Left ventricle myocardium inferior (tissue), 1 donor: ENCODE data around the gene MAGEA9B. TPM values are rescaled to one million over a fixed set of nuclear protein-coding genes. Genes with fewer than 3 reads are reported as not detected.
A peak's percentile ranks its signal among the peaks of the same experiment; 100 is the strongest.
"Not testable (repeated sequence)": the region's sequence is repeated elsewhere in the genome, so short reads cannot be mapped to it uniquely, and the experiment has no call there.

Source experiments
- DNase-seq: peaks from one replicate; pipeline ENCODE4 v3.0.0-alpha.2; 2020
- H3K27ac ChIP-seq: fragments of 200-600 bp; replicated peaks from 2 replicates; pipeline ENCODE4 v1.8.0; 2021
- H3K27me3 ChIP-seq: fragments of 200-600 bp; 2 replicates; pipeline ENCODE4 v1.8.0; 2021; ENCODE audit warnings: low read depth
- H3K36me3 ChIP-seq: fragments of 200-600 bp; 2 replicates; pipeline ENCODE4 v1.8.0; 2021
- H3K4me1 ChIP-seq: fragments of 200-600 bp; 2 replicates; pipeline ENCODE4 v1.8.0; 2021
- H3K4me3 ChIP-seq: fragments of 200-600 bp; 2 replicates; pipeline ENCODE4 v1.8.0; 2021; ENCODE audit warnings: mild to moderate bottlenecking, moderate library complexity
- H3K9me3 ChIP-seq: fragments of 200-600 bp; replicated peaks from 2 replicates; pipeline ENCODE4 v1.8.0; 2021
- CTCF ChIP-seq: fragments of 200-600 bp; IDR thresholded peaks from 2 replicates; pipeline ENCODE4 v1.8.0; 2021; ENCODE audit warnings: antibody characterized with exemption, mild to moderate bottlenecking, borderline replicate concordance
- intact Hi-C: fragments of 100-400 bp; cut with micrococcal nuclease; formaldehyde crosslinking; loops from one replicate; pipeline ENCODE4 v1.11.0; 2022
- total RNA-seq: library from RNA; stranded (reverse); fragmentation: NEBNext Ultra II Directional; extraction: Animal tissue kit (Norgen Biotek cat#: 25700); gene quantifications from one replicate; pipeline ENCODE4 v1.2.1, GENCODE V29; 2021
- donor health status: DM: no; HTN: yes; CAD: no; lungs with severe emphysema.

MAGEA9B gene
- total RNA-seq, 1 donor from 2014 or later: not detected

- no peaks in the 10 kb centered on the region for H3K27me3 ChIP-seq
- H3K4me1 ChIP-seq: peaks cover 69% of the 10 kb centered on the region
- H3K9me3 ChIP-seq: no peaks in the 10 kb centered on the region
- H3K4me3 ChIP-seq: no peak overlapping the region
- no peak for DNase-seq
- no peak overlapping the region for H3K27ac ChIP-seq
- intact Hi-C loops: no loop called here
- no peak for TF ChIP-seq CTCF
- H3K36me3 ChIP-seq: no peaks in the 10 kb centered on the region
These were observed 41.5 kb upstream of the MAGEA9B start for GRCh38 chrX:149628768-149629167.

GRCh38 chrX:149628280-149628679 lies 41.0 kb upstream of the MAGEA9B start:
- Histone ChIP-seq H3K27ac (no peak overlapping the region), H3K4me3 (no peak overlapping the region), H3K9me3 (no peaks in the 10 kb centered on the region), H3K36me3 (no peaks in the 10 kb centered on the region), H3K27me3 (no peaks in the 10 kb centered on the region), H3K4me1 (peaks cover 74% of the 10 kb centered on the region)
- DNase-seq: no peak
- intact Hi-C loops: no loop called here
- no peak for TF ChIP-seq CTCF

GRCh38 chrX:149626829-149627228 lies 39.6 kb upstream of the MAGEA9B start:
- DNase-seq, intact Hi-C loops, H3K27me3 ChIP-seq, H3K9me3 ChIP-seq, H3K36me3 ChIP-seq, H3K4me3 ChIP-seq: not testable (repeated sequence)
- H3K4me1 ChIP-seq: peaks cover 72% of the 10 kb centered on the region
- H3K27ac ChIP-seq: peak overlapping the region; percentile 55

GRCh38 chrX:149619662-149620061 lies 32.4 kb upstream of the MAGEA9B start:
- H3K9me3 ChIP-seq, DNase-seq, H3K4me3 ChIP-seq, H3K27me3 ChIP-seq, H3K36me3 ChIP-seq, intact Hi-C loops, H3K27ac ChIP-seq: not testable (repeated sequence)
- peaks cover 27% of the 10 kb centered on the region for H3K4me1 ChIP-seq

GRCh38 chrX:149618871-149619270 lies 31.6 kb upstream of the MAGEA9B start:
- H3K36me3 ChIP-seq: no peaks in the 10 kb centered on the region
- intact Hi-C loops: no loop called here
- no peak overlapping the region for H3K27ac ChIP-seq
- DNase-seq: no peak
- H3K9me3 ChIP-seq: no peaks in the 10 kb centered on the region
- H3K4me3 ChIP-seq: no peak overlapping the region
- no peaks in the 10 kb centered on the region for H3K27me3 ChIP-seq
- peaks cover 19% of the 10 kb centered on the region for H3K4me1 ChIP-seq
- no peak for TF ChIP-seq CTCF

GRCh38 chrX:149611623-149612175 lies 24.4 kb upstream of the MAGEA9B start:
- Histone ChIP-seq H3K9me3 (no peaks in the 10 kb centered on the region), H3K27me3 (no peaks in the 10 kb centered on the region), H3K4me1 (peaks cover 5% of the 10 kb centered on the region), H3K4me3 (no peak overlapping the region), H3K27ac (no peak overlapping the region), H3K36me3 (peaks cover 4% of the 10 kb centered on the region)
- no peak for DNase-seq
- intact Hi-C loops: no loop called here
- no peak for TF ChIP-seq CTCF
